ENCODE results near the gene MCOLN1.

DNA sequence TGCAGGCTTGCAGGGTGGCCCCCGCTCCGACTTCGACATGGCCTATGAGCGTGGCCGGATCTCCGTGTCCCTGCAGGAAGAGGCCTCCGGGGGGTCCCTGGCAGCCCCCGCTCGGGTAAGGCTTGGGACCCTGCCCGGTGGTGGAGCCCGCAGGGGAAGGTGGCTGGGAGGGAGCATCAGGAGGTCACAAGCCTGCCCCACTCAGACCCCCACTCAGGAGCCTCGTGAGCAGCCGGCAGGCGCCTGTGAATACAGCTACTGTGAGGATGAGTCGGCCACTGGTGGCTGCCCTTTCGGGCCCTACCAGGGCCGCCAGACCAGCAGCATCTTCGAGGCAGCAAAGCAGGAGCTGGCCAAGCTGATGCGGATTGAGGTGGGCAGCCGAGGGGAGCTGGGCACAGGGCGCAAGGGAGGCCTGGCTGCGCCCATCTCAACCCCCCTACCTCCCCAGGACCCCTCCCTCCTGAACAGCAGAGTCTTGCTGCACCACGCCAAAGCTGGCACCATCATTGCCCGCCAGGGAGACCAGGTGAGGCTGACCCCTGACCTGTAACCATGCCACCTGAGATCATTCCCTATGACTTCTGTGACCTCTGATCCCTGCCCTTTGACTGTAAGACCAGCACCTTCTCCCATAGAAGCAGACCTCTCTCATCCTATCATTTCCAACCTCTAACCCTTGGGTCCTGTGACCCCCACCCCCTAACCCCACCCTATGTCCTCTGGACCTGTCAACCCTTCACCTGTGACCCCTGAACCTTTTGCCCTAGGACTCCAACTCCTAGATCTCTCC lies 20.3 kb downstream of the MCOLN1 start:
- TF ChIP-seq, protein P1, sequence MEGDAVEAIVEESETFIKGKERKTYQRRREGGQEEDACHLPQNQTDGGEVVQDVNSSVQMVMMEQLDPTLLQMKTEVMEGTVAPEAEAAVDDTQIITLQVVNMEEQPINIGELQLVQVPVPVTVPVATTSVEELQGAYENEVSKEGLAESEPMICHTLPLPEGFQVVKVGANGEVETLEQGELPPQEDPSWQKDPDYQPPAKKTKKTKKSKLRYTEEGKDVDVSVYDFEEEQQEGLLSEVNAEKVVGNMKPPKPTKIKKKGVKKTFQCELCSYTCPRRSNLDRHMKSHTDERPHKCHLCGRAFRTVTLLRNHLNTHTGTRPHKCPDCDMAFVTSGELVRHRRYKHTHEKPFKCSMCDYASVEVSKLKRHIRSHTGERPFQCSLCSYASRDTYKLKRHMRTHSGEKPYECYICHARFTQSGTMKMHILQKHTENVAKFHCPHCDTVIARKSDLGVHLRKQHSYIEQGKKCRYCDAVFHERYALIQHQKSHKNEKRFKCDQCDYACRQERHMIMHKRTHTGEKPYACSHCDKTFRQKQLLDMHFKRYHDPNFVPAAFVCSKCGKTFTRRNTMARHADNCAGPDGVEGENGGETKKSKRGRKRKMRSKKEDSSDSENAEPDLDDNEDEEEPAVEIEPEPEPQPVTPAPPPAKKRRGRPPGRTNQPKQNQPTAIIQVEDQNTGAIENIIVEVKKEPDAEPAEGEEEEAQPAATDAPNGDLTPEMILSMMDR (IDR thresholded peaks at IDR 0.05), result no peak
- no peak for TF ChIP-seq POLR2A (IDR thresholded peaks at IDR 0.05)
